PC-9 (cell line): ENCODE results near the gene ABLIM1.

Experiments used
- CTCF ChIP-seq: fragments of 200-600 bp; sonication (generic); conservative IDR thresholded peaks from 2 replicates; pipeline ENCODE4 v1.6.1; 2017; ENCODE audit warnings: mixed run types, antibody characterized with exemption, mild to moderate bottlenecking, moderate library complexity
- EZH2 ChIP-seq: fragments of 200-600 bp; sonication (generic); IDR thresholded peaks from 2 replicates; pipeline ENCODE4 v1.8.0; 2017; ENCODE audit warnings: antibody characterized with exemption, low read depth

DNA sequence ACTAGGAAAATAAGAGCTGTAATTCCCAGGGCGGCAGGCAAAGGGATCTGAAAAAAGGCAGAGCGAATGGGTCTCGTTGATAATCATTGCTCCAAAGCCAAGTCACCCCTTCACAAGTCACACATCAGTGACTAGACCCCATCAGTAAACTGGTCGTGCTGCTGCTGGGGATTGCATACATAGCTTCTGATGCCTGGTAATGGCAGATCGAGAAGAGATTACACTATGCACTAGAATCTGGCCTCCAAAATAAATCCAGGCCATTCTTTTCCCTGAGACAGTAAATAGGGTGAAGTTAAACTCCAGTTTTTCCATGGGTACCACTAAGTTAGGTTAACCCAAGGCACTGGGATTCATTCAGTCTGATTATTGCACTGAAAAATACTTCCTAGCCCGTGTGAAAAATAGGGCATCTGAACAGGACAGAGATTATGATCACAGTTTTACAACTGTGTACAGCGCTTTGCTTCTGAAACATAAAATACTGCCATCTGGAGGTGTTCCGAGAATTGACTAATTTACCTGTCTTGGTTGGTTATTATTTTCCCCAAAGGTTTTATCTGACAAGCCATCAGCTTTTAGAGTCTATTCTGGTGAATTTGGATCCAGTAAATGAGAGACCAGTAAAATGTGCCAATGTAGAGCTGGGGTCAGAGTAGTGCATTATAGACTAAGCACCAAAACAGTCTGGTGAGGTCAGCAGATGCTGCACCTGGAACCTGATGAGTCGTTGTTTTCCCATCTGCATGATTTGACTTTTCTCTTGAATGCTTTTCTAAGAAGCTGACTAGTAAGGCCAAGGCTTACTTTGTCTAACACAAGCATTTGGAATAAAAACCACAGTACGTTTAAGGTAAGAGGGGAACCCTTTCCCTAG lies 170.9 kb downstream of the ABLIM1 start:
- no peak for TF ChIP-seq CTCF
- no peak for TF ChIP-seq EZH2
